Measurements from ENCODE around the gene DHX9.

DNA sequence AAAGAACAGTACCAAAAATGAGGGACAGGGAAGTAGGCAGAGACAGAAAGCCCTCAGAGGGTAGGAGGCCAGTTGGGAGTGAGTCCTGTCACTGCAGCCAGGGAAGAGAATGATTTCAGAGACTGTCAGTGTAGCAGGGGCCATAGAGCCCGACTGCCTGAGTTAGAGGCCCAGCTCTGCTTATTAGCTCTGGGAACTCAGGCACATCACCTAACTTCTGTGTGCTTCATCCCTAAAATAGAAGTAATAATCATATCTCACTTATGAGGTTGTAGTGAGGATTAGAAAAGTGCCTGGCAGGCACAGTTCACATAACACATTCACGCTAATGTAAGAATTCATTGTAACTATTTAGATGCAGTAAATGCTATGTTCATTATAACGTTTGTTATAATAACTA is 31.2 kb upstream of the DHX9 start:
- TF ChIP-seq GATA2 (IDR thresholded peaks at IDR 0.05; ENCODE audit: low read depth, low read length) (no peak), GATA3 (IDR thresholded peaks at IDR 0.05; ENCODE audit: low read depth, low read length) (no peak)

All from SH-SY5Y (cell line).